ENCODE measurements around the gene IFRD2. TPM values are rescaled to one million over a fixed set of nuclear protein-coding genes. Genes with fewer than 3 reads are reported as not detected.

IFRD2 gene
- total RNA-seq, 1 donor from 2014 or later = 177 TPM

- TF ChIP-seq CTCF (IDR thresholded peaks at IDR 0.05; ENCODE audit: insufficient read depth, low read length, severe bottlenecking) = no peak
- Histone ChIP-seq H3K27me3 (ENCODE audit: control insufficient read depth, insufficient read depth, low read length) (no peaks in the 10 kb centered on the region), H3K36me3 (ENCODE audit: control insufficient read depth, insufficient read depth, low read length) (no peaks in the 10 kb centered on the region), H3K4me3 (ENCODE audit: low read depth, low read length) (no peak overlapping the region)
- DNase-seq (ENCODE audit: low read depth) = no peak
- FAIRE-seq = no peak
Measured at GRCh38 chr3:50268276-50268675, 24.0 kb downstream of the IFRD2 start.

GRCh38 chr3:50267280-50267913, 24.8 kb downstream of the IFRD2 start:
- H3K36me3 ChIP-seq (ENCODE audit: control insufficient read depth, insufficient read depth, low read length) = no peaks in the 10 kb centered on the region
- no peak for FAIRE-seq
- H3K27me3 ChIP-seq (ENCODE audit: control insufficient read depth, insufficient read depth, low read length) = no peaks in the 10 kb centered on the region
- no peak for DNase-seq (ENCODE audit: low read depth)
- TF ChIP-seq CTCF (IDR thresholded peaks at IDR 0.05; ENCODE audit: insufficient read depth, low read length, severe bottlenecking) = no peak
- peak overlapping the region; percentile 35 for H3K4me3 ChIP-seq (ENCODE audit: low read depth, low read length)

GRCh38 chr3:50266836-50267235, 25.4 kb downstream of the IFRD2 start:
- FAIRE-seq = no peak
- DNase-seq (ENCODE audit: low read depth) = no peak
- Histone ChIP-seq H3K4me3 (ENCODE audit: low read depth, low read length) (peak overlapping the region; percentile 35), H3K27me3 (ENCODE audit: control insufficient read depth, insufficient read depth, low read length) (no peaks in the 10 kb centered on the region), H3K36me3 (ENCODE audit: control insufficient read depth, insufficient read depth, low read length) (no peaks in the 10 kb centered on the region)
- no peak for TF ChIP-seq CTCF (IDR thresholded peaks at IDR 0.05; ENCODE audit: insufficient read depth, low read length, severe bottlenecking)

DNA sequence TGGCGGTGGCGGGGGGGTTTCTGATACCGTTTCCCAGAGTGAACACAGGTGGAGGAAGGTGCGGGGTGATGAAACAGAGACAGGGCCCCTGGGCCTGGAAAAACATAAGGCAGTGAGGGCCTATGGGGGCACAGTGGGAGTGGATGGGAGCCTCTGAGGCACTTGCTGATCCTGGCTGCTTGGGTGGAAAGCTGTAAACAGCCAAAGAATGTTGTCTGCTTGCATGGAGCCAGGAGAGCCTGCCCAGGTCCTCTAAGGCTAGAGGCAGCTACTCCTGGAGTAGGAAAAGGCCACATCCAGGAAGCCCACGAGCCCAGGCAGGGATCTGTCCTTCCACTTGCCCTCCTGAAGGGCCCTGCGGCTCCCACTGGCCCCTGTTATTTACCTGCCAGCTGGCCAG, 26.2 kb downstream of the IFRD2 start:
- H3K36me3 ChIP-seq (ENCODE audit: control insufficient read depth, insufficient read depth, low read length) = no peaks in the 10 kb centered on the region
- no peak overlapping the region for H3K4me3 ChIP-seq (ENCODE audit: low read depth, low read length)
- no peak for DNase-seq (ENCODE audit: low read depth)
- no peak for TF ChIP-seq CTCF (IDR thresholded peaks at IDR 0.05; ENCODE audit: insufficient read depth, low read length, severe bottlenecking)
- FAIRE-seq = no peak
- H3K27me3 ChIP-seq (ENCODE audit: control insufficient read depth, insufficient read depth, low read length) = no peaks in the 10 kb centered on the region

DNA sequence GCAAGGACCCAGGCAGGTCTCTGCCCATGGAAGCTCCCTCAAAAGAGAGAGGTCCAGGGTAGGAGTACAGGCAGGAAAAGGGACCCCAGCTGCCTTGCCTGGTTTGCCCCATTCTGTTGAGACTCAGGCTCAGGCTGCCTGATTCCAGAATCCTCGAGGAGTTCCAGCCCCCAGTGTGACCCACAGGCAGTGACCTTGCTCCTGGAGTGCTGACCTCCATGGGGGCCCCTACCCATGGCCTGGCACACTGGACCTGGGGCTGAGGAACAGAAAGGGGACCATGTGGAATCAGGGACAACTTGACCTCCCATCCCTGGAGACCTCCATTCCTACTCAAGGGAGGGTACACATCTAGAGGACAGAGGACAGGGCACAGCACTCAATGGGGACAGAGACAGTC, 26.7 kb downstream of the IFRD2 start:
- no peak for FAIRE-seq
- no peak for DNase-seq (ENCODE audit: low read depth)
- no peak overlapping the region for H3K4me3 ChIP-seq (ENCODE audit: low read depth, low read length)
- H3K27me3 ChIP-seq (ENCODE audit: control insufficient read depth, insufficient read depth, low read length) = no peaks in the 10 kb centered on the region
- no peaks in the 10 kb centered on the region for H3K36me3 ChIP-seq (ENCODE audit: control insufficient read depth, insufficient read depth, low read length)
- TF ChIP-seq CTCF (IDR thresholded peaks at IDR 0.05; ENCODE audit: insufficient read depth, low read length, severe bottlenecking) = no peak

DNA sequence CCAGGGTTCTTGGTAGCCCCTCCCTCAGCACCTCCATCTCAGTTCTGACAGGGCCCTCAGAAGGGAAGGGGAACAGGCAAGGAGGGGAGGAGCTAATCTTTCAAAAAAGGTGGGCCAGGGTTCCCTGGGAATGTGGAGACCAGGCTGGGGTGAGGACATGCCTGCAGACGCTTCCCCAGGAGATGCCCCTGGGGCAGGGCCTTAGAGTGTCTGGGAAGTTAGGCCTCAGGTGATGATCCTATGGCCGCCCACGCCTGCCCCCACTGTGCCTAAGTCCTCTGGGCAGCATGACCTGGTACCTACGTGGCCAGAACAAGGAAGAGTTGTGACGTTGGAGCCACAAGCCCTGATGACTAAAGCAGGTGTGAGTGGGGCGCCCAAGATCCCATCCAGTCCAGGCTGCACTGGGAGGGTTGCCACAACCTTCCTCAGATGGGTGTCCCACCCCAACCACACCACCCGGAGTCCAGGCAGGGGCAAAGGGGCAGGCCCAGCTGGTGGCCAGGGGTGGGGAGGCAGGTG, 27.2 kb downstream of the IFRD2 start:
- no peak for TF ChIP-seq CTCF (IDR thresholded peaks at IDR 0.05; ENCODE audit: insufficient read depth, low read length, severe bottlenecking)

More for the DNA sequence above, 27.2 kb downstream of the IFRD2 start:
- H3K4me3 ChIP-seq (ENCODE audit: low read depth, low read length) = no peak overlapping the region
- DNase-seq (ENCODE audit: low read depth) (peak; percentile 83), FAIRE-seq (no peak)
- no peaks in the 10 kb centered on the region for H3K27me3 ChIP-seq (ENCODE audit: control insufficient read depth, insufficient read depth, low read length)
- no peaks in the 10 kb centered on the region for H3K36me3 ChIP-seq (ENCODE audit: control insufficient read depth, insufficient read depth, low read length)
